GM18502 (cell line): ENCODE results near the gene RFX5.
"Not testable (repeated sequence)": the region's sequence is repeated elsewhere in the genome, so short reads cannot be mapped to it uniquely, and the experiment has no call there.

Experiments used
- ATAC-seq: cut with Tn5 transposase; IDR thresholded peaks from one replicate; pipeline ENCODE4 v1.9.1; 2021; ENCODE audit warnings: mild to moderate bottlenecking; ENCODE audit not compliant: unreplicated experiment, poor library complexity

Gene RFX5

DNA sequence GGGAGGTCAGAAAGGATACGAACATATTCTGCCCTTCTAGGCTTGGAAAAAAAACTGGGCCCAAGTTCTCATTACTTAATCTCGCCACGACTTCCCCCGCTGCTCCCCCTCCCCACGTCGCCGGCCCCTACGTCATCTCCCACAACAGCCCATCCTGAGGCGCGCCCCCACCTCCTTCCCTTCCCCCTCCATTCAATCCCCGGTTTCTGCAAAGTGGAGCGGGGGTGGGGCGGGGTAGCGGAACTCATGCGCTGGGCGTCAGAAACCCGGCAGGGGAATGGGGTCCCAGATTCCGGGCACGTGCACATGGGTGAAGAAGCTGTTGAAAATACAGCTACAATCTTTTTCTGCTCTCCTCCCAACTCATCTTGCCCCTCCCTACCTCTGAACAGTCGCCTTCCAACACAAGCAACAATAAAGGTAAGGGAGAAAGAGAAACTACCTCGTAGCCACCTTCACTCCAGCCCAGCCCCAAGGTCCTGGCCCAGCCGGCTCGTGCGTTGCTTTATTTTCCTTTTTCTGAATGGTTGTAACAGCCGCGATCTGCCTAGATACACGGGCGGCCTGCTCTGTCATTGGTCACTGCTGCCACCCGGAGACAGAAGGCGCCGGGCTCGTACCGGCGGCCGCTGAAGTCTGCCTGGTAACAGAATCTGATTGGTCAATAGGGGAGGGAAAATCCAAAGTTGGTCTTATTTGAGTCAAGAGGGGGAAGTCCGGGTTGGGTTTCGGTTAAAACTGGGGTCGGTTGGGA, at the start of gene RFX5:
RFX5 (minus strand) TSS at position 484 of the 754 bp plus-strand sequence. CDS start 932 bp downstream, outside the sequence.
- ATAC-seq = peak; percentile 93

- ATAC-seq = not testable (repeated sequence)
Measured at GRCh38 chr1:151396265-151396664, 49.2 kb upstream of the RFX5 start.

DNA sequence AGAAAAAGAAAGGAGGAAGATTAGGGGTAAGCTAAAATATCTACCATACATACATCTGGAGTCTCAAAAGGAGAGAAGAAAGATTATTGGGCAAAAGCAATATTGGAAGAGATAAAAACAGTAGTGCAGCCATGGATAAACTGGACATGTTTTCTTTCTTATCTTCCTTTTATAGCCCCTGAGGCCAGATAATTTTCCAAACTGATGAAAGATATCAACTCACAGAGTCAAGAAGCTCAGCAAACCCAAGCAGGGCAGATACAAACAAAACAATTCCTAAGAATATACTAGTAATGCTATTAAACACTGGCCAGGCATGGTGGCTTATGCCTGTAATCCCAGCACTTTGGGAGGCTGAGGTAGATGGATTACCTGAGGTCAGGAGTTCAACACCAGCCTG, 46.5 kb upstream of the RFX5 start:
- no peak for ATAC-seq

DNA sequence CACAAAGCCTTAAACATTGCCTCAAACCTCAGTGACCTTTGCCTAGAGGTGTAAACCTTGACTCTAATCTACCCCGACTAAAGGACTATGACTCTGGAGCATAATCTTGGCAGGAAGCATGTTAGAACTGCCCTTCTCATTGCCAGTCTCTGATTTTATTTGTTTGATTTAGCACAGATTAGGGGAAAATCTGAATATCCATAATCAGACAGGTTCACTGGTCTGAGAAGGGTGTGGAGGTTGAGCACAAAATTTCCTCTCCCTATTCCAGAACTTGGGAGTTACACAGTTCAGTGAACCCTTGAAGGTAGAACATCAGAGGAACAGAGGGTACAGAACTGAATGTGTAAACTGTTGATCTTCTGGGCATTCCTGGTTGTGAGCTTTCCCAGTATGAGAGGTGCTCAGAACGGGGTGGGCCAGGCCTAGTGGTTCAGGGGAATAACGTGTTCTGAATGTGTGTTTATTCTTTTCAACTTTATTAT, 44.1 kb upstream of the RFX5 start:
- no peak for ATAC-seq

- ATAC-seq = not testable (repeated sequence)
Measured at GRCh38 chr1:151390221-151391078, 43.4 kb upstream of the RFX5 start.

GRCh38 chr1:151386002-151386401, 39.0 kb upstream of the RFX5 start:
- ATAC-seq = no peak

- no peak for ATAC-seq
Measured at GRCh38 chr1:151384584-151384983, 37.5 kb upstream of the RFX5 start.

DNA sequence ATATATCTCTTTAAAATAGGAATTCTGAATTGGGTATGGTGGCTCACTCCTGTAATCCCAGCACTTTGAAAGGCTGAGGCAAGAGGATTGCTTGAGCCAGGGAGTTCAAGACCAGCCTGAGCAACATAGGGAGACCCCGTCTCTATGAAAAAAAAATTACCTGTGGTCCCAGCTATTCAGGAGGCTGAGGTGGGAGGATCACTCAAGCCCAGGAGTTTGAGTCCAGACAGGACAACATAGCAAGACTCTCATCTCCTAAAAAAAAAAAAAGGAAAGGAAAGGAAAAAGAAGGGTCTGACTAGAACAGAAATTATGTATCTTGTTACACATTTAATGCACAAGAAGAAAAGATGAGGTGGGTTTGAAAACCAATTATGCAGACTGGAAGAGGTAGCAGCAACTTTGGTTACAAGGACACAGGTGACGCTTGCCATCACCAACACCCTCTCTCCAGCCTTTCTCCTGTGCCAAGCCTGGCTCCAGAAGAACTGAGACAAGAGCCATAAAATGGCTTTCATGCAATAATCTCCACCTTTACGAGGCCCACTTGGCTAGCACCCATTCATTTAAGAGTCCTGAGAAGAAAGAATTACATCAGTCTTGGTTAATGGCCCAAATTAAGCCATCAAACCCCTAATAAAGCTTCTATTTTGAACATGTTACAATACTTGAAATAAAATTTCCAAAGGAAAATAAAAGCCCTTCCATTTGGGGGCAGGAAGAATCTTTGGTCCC, 30.3 kb upstream of the RFX5 start:
- no peak for ATAC-seq

DNA sequence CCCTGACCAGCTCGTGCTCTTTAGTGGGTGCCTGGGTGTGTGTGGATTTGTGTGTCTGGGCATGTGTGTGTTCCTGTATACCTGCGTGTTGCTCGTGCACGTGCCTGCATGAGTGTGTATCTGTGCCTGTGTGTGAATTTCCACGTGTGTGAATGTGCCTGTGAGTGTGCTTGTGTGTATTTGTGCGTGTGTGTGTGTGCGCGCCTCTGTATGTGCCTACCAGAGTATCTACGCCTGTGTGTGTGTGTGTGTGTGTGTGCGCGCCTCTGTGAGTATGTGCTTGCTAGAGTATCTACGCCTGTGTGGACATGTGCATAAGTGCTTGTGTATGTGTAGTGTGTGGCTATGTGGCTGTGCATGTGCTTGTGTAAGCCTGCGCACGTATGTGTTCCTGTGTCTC, 26.1 kb upstream of the RFX5 start:
- no peak for ATAC-seq

GRCh38 chr1:151372058-151372934, 25.2 kb upstream of the RFX5 start, which contains the start of gene SELENBP1:
Gene SELENBP1, minus strand, starts transcription at chr1:151372705. Its CDS starts 64 bp downstream, at chr1:151372641.
- no peak for ATAC-seq

GRCh38 chr1:151371370-151372057, 24.5 kb upstream of the RFX5 start:
- ATAC-seq = no peak

DNA sequence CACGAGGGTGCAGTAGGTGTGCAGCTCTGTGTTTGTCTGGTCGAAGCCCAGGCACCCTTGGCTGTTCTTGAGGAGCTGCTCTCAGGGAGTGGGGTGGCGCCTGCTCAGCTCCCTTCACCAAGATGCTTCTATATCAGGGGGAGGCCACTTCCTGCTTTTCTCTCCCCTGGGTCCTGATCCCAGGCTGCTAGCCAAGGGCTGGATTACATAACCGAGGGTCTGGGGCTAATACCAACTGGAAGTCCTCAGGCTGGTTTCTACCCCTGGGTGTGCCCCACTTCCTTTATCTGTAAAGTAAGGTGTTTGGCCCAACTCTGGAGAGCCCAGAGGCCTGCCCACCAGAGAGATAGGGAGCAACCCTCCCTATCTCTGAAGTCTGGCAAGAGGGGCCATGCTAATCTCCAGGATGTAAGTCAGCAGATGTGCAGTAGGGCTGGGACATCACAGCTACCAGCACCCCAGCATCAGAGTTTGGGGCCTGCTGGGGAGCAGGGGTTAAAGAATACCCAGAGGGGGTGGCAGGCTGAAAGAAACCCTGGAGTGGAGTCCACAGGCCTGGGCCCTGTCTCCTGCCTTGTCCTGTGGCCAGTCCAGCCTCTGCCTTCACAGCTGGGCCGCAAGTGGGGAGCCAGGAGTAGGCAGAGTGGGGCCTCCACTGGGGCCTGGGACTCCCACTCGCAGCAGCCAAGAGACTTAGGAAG, 23.3 kb upstream of the RFX5 start:
- no peak for ATAC-seq

DNA sequence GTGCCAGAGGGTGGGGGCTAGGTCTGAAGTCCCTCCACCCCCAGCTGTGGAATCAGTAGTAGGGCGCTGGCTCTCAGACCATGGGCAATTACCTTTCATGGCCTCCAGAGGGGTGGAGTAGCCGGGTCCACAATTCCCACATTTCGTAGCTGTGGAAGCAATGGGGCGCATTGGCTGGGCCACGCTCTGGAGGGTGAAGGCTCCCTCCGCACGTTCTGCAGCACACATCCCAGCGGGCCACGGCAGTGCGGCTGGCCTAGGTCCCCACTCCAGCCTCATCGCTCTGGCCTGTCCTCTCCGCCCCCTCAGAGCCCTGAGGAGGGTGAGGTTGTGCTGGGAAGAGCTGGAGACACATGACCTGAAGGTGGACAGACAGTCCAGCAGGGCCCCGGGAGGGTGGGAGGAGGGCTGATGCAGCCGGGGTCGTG, 22.6 kb upstream of the RFX5 start:
- no peak for ATAC-seq

DNA sequence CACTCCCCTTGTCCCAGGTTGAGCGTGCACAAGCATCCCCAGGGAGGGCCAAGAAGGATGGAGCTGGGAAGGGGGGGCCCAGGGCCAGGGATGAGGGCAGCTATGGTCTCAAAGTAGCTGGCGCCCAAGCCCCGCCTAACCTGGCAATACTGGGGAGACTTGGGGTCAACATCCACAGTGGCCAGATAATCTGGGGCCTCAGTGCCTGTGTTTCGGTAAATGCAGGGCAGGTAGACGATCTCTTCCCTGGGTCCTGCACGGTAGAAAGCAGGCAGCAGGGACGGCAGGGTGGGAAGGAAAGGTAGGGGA, 22.2 kb upstream of the RFX5 start:
- ATAC-seq = no peak

GRCh38 chr1:151368393-151369301, 21.6 kb upstream of the RFX5 start:
- no peak for ATAC-seq

DNA sequence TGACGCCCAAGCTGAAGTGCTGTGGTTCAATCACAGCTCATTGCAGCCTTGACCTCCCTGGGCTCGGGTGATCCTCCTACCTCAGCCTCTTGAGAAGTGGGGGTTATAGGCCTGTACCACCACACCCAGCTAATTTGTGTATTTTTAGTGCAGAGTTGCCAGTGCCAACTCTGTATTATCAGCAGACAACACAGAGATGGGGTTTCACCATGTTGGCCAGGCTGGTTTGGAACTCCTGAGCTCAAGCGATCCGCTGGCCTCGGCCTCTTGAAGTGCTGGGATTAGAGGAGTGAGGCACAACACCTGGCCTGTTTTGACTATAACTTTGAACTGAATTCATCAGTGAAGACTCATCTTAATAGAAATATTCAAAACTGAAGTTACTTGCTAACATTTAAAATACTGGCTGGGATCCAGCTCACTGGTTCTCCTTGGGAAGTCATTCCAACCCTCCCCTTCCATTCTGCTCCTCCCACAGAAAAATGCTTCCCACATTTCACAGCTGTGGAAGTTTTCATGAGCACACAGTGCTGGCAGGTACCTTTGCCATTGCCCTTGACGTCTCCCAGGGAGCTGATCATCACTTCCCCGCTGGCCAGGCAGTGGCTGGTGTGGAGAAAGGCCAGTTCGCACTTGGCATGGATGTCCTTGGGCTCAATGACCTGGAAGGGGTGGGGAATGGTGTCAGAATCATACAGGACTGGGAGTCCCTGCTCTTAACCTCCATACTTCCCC, 20.8 kb upstream of the RFX5 start:
- ATAC-seq = no peak

GRCh38 chr1:151364996-151365395, 17.9 kb upstream of the RFX5 start:
- no peak for ATAC-seq
